ENCODE results near the gene SLC16A1. TPM values are rescaled to one million over a fixed set of nuclear protein-coding genes. Genes with fewer than 3 reads are reported as not detected.
A peak's percentile ranks its signal among the peaks of the same experiment; 100 is the strongest.
"Not testable (repeated sequence)": the region's sequence is repeated elsewhere in the genome, so short reads cannot be mapped to it uniquely, and the experiment has no call there.

Gene SLC16A1
- total and polyA plus RNA-seq, 2 donors (not counting 3 experiments of a cell fraction or from before 2014, with no cell fraction given) = 148 to 188 TPM

DNA sequence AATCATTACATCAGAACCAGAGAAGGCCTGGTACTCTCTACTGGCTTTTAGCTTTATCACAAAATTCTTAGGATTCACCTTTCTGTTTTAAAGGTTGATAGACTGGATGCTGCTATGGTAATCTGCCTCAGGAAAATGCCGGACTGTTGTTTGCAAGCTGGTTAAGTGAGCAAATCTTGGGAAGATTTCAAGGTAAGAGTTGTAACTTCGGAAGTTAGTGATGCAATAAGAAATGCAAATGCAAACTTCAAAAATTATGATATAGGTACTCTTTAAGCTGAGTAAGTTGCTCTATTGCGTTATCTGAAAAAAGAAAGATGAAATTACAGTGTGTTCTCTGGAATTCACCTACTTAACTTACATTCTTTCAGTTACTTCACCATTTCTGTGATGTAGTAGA lies 4.4 kb upstream of the SLC16A1 start:
- Histone ChIP-seq H3K9me1 (replicated peaks; ENCODE audit: control insufficient read depth, extremely low read depth, insufficient read depth, low read length) (no peaks in the 10 kb centered on the region), H3K9me3 (replicated peaks; ENCODE audit: control insufficient read depth, insufficient read depth, low read length) (no peaks in the 10 kb centered on the region), H2AFZ (ENCODE audit: low read depth, low read length) (no peak overlapping the region), H3K27me3 (ENCODE audit: control insufficient read depth in 2 of 2, insufficient read depth in 2 of 2, low read length in 2 of 2) (no peaks in the 10 kb centered on the region), H3K9ac (replicated peaks; ENCODE audit: extremely low read depth, insufficient read depth, low read length) (no peak overlapping the region), H3K4me3 (replicated peaks in 1 of 3; ENCODE audit: insufficient read depth in 1 of 3, low read depth in 1 of 3, low read length in 3 of 3) (no peak overlapping the region), H3K79me2 (ENCODE audit: control insufficient read depth, insufficient read depth, low read length) (peaks cover 70% of the 10 kb centered on the region), H3K4me1 (ENCODE audit: control insufficient read depth, extremely low read depth, insufficient read depth, low read length) (peaks cover 17% of the 10 kb centered on the region), H3K4me2 (ENCODE audit: insufficient read depth, low read length) (no peak overlapping the region), H4K20me1 (replicated peaks; ENCODE audit: control insufficient read depth, extremely low read depth, insufficient read depth, low read length) (no peaks in the 10 kb centered on the region), H3K36me3 (ENCODE audit: control insufficient read depth in 2 of 2, extremely low read depth in 1 of 2, insufficient read depth in 2 of 2, low read length in 2 of 2) (peaks cover 0 to 3% of the 10 kb centered on the region in 2 experiments), H3K27ac (ENCODE audit: insufficient read depth, low read depth, low read length) (no peak overlapping the region)
- no peak for DNase-seq (ENCODE audit: low read depth, low spot score)
- FAIRE-seq = no peak
- no TSS peak for BruUV-seq (replicated peaks)
- TF ChIP-seq, protein P1, sequence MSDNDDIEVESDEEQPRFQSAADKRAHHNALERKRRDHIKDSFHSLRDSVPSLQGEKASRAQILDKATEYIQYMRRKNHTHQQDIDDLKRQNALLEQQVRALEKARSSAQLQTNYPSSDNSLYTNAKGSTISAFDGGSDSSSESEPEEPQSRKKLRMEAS (IDR thresholded peaks at IDR 0.05; ENCODE audit: insufficient read depth, insufficient read length) = no peak
- TF ChIP-seq, protein P2, sequence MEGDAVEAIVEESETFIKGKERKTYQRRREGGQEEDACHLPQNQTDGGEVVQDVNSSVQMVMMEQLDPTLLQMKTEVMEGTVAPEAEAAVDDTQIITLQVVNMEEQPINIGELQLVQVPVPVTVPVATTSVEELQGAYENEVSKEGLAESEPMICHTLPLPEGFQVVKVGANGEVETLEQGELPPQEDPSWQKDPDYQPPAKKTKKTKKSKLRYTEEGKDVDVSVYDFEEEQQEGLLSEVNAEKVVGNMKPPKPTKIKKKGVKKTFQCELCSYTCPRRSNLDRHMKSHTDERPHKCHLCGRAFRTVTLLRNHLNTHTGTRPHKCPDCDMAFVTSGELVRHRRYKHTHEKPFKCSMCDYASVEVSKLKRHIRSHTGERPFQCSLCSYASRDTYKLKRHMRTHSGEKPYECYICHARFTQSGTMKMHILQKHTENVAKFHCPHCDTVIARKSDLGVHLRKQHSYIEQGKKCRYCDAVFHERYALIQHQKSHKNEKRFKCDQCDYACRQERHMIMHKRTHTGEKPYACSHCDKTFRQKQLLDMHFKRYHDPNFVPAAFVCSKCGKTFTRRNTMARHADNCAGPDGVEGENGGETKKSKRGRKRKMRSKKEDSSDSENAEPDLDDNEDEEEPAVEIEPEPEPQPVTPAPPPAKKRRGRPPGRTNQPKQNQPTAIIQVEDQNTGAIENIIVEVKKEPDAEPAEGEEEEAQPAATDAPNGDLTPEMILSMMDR (IDR thresholded peaks at IDR 0.05; ENCODE audit: extremely low read depth in 1 of 2, insufficient read depth in 1 of 2, low read depth in 1 of 2, low read length in 2 of 2) = no peak
- TF ChIP-seq JUN (IDR thresholded peaks at IDR 0.05; ENCODE audit: borderline replicate concordance, insufficient read depth, insufficient read length, low read depth) (no peak), POLR2A (IDR thresholded peaks at IDR 0.05; ENCODE audit: low read depth, low read length) (no peak), FOS (IDR thresholded peaks at IDR 0.05; ENCODE audit: borderline replicate concordance, insufficient read depth, low read length) (no peak), GATA2 (IDR thresholded peaks at IDR 0.05; ENCODE audit: insufficient read depth, insufficient read length, low read depth, low read length) (no peak), MYC (IDR thresholded peaks at IDR 0.05; ENCODE audit: low read depth, low read length) (no peak), POLR2AphosphoS5 (IDR thresholded peaks at IDR 0.05; ENCODE audit: insufficient read depth, low read depth, low read length) (no peak), EZH2 (IDR thresholded peaks at IDR 0.05; ENCODE audit: borderline replicate concordance, low read depth, low read length, severe bottlenecking) (no peak)
- intact Hi-C loops (cut with micrococcal nuclease) = no loop called here
- dilution Hi-C loops (cut with MboI; ENCODE audit: extremely low pct_ligation_motif_present, low sequenced_read_pairs) = no loop called here
- ChIA-PET POLR2A (no interaction called here), CTCF (no interaction called here)

DNA sequence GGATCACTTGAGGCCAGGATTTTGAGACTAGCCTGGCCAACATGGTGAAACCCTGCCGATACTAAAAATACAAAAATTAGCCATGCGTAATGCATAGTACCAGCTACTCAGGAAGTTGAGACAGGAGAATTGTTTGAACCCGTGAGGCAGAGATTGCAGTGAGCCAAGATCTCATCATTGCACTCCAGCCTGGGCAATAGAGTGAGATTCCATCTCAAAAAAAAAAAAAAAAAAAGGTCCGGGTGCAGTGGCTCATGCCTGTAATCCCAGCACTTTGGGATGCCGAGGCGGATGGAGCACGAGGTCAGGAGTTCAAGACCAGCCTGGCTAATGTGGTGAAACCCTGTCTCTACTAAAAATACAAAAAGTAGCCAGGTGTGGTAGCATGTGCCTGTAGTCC lies 2.2 kb upstream of the SLC16A1 start:
- H3K9ac ChIP-seq (replicated peaks; ENCODE audit: extremely low read depth, insufficient read depth, low read length); H3K9me3 ChIP-seq (replicated peaks; ENCODE audit: control insufficient read depth, insufficient read depth, low read length); H3K36me3 ChIP-seq (ENCODE audit: control insufficient read depth in 2 of 2, extremely low read depth in 1 of 2, insufficient read depth in 2 of 2, low read length in 2 of 2); H4K20me1 ChIP-seq (replicated peaks; ENCODE audit: control insufficient read depth, extremely low read depth, insufficient read depth, low read length); DNase-seq (ENCODE audit: low read depth, low spot score); H3K9me1 ChIP-seq (replicated peaks; ENCODE audit: control insufficient read depth, extremely low read depth, insufficient read depth, low read length); BruUV-seq (replicated peaks); H3K27me3 ChIP-seq (ENCODE audit: control insufficient read depth in 2 of 2, insufficient read depth in 2 of 2, low read length in 2 of 2); H2AFZ ChIP-seq (ENCODE audit: low read depth, low read length); dilution Hi-C loops (cut with MboI; ENCODE audit: extremely low pct_ligation_motif_present, low sequenced_read_pairs): not testable (repeated sequence)
- FAIRE-seq = peak; percentile 33
- H3K4me1 ChIP-seq (ENCODE audit: control insufficient read depth, extremely low read depth, insufficient read depth, low read length) = peaks cover 30% of the 10 kb centered on the region
- peak overlapping the region; percentile 89 for H3K27ac ChIP-seq (ENCODE audit: insufficient read depth, low read depth, low read length)
- H3K4me3 ChIP-seq (replicated peaks in 1 of 3; ENCODE audit: insufficient read depth in 1 of 3, low read depth in 1 of 3, low read length in 3 of 3) = peak overlapping the region; percentile 91 to 97 (median 95)
- intact Hi-C loops (cut with micrococcal nuclease) = loop anchor here (5.0 kb wide), 3 partner anchors 91 to 566 kb away; no protein-coding TSS in a partner anchor
- peaks cover 86% of the 10 kb centered on the region for H3K79me2 ChIP-seq (ENCODE audit: control insufficient read depth, insufficient read depth, low read length)
- ChIA-PET POLR2A (interaction anchor here (0.7 kb wide), 1 partner anchor 16 kb away, joined by 6 read pairs; no protein-coding TSS in a partner anchor), CTCF (interaction anchor here (0.8 to 1.2 kb wide), 2 partner anchors 41 to 114 kb away, joined by 4 to 6 read pairs; partner anchors contain the start of gene LRIG2)
- peak overlapping the region; percentile 99 for H3K4me2 ChIP-seq (ENCODE audit: insufficient read depth, low read length)

Data from endothelial cell of umbilical vein (primary cell).